A673 (cell line): ENCODE measurements around the gene ATRIP. TPM values are rescaled to one million over a fixed set of nuclear protein-coding genes. Genes with fewer than 3 reads are reported as not detected.

Experiments
- BruUV-seq: library from RNA; stranded (reverse); fragments of 400-500 nt; replicated peaks from 2 replicates; lab custom pipeline; 2021; lab: Mats Ljungman, UMichigan
- CTCF ChIA-PET: fragments of 300-600 bp; sonication (Branson Sonifier 250); formaldehyde crosslinking; loops from one replicate; lab custom pipeline; 2022; ENCODE audit warnings: antibody characterized with exemption; lab: Charles Lee
- POLR2A ChIA-PET: fragments of 300-600 bp; sonication (Branson Sonifier 250); formaldehyde crosslinking; loops from one replicate; lab custom pipeline; 2022; ENCODE audit warnings: antibody characterized with exemption; ENCODE audit not compliant: low non-redundant PET; lab: Charles Lee
- DNase-seq: peaks from one replicate; pipeline ENCODE4 v3.0.0-alpha.2; 2015; ENCODE audit warnings: low spot score
- H3K27ac ChIP-seq: fragments of 200-600 bp; sonication (generic); 2 replicates; pipeline ENCODE4 v1.5.1; 2016; ENCODE audit warnings: mixed run types, low read depth, mild to moderate bottlenecking, mixed read lengths, antibody characterized with exemption, low read length; ENCODE audit not compliant: poor library complexity, severe bottlenecking
- H3K27me3 ChIP-seq: fragments of 200-600 bp; sonication (generic); replicated peaks from 2 replicates; pipeline ENCODE4 v1.6.1; 2017; ENCODE audit warnings: mixed run types, low read depth, mild to moderate bottlenecking, mixed read lengths, antibody characterized with exemption, low read length; ENCODE audit not compliant: insufficient read depth, poor library complexity
- H3K36me3 ChIP-seq: fragments of 200-600 bp; sonication (generic); 2 replicates; pipeline ENCODE4 v1.6.1; 2016; ENCODE audit warnings: mixed run types, mild to moderate bottlenecking, mixed read lengths, antibody characterized with exemption, low read length; ENCODE audit not compliant: insufficient read depth, poor library complexity, severe bottlenecking
- H3K4me1 ChIP-seq: fragments of 200-600 bp; sonication (generic); 2 replicates; pipeline ENCODE4 v1.6.1; 2017; ENCODE audit warnings: mixed run types, mild to moderate bottlenecking, mixed read lengths, antibody characterized with exemption, low read length; ENCODE audit not compliant: insufficient read depth, poor library complexity, severe bottlenecking
- H3K4me3 ChIP-seq: fragments of 200-600 bp; sonication (generic); 2 replicates; pipeline ENCODE4 v1.5.1; 2016; ENCODE audit warnings: low read depth, mixed run types, mild to moderate bottlenecking, mixed read lengths, low read length; ENCODE audit not compliant: poor library complexity, severe bottlenecking
- H3K9me3 ChIP-seq: fragments of 200-600 bp; sonication (generic); 2 replicates; pipeline ENCODE4 v1.6.1; 2016; ENCODE audit warnings: mixed run types, low read depth, mild to moderate bottlenecking, mixed read lengths, antibody characterized with exemption, low read length; ENCODE audit not compliant: poor library complexity, severe bottlenecking
- EZH2 ChIP-seq: fragments of 200-600 bp; sonication (generic); IDR thresholded peaks from 2 replicates; pipeline ENCODE4 v1.6.1; 2017; ENCODE audit warnings: borderline replicate concordance, low read depth, mild to moderate bottlenecking, mixed read lengths, antibody characterized with exemption, low read length; ENCODE audit not compliant: poor library complexity, severe bottlenecking
- intact Hi-C: fragments of 100-400 bp; cut with micrococcal nuclease; formaldehyde crosslinking; loops from one replicate; pipeline ENCODE4 v1.10.0; 2022; ENCODE audit not compliant: unreplicated experiment
- total RNA-seq: library from RNA; stranded (reverse); gene quantifications from 2 replicates; pipeline ENCODE4 v1.2.3, GENCODE V29; 2021
- TF ChIP-seq, protein P1 (sequence below): fragments of 300-800, 200-600 bp; sonication (generic); conservative IDR thresholded peaks from 2 replicates; pipeline ENCODE4 v1.5.1; 2017; ENCODE audit warnings: low read depth, mild to moderate bottlenecking, antibody characterized with exemption, low read length, moderate library complexity, mixed read lengths

Gene ATRIP
- total RNA-seq, 1 experiment from 2014 or later: 9.7 TPM

DNA sequence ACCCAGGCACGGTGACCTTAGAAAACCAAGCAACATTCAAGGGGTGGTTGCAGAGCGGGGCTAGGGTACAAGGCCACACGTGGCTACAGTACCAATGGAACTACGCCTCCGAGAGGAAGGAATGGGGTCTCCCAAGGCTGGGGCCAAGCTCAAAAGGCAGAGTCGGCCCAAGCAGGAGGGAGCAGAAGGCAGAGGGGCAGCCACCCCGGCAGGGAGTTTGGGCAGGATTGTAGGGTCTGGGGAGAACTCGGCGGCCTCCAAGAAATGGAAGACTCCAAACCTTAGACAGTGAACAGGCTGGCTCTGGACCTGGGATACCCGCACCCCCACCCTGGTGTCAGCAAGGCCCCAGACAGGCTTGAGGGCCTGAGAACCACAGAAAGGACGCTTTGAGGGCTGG is 28.7 kb downstream of the ATRIP start:
- H3K36me3 ChIP-seq: no peaks in the 10 kb centered on the region
- intact Hi-C loops: loop anchor here (10.0 kb wide), 1 partner anchor 70 kb away; no protein-coding TSS in a partner anchor
- no peak for TF ChIP-seq EZH2
- TF ChIP-seq, protein P1, sequence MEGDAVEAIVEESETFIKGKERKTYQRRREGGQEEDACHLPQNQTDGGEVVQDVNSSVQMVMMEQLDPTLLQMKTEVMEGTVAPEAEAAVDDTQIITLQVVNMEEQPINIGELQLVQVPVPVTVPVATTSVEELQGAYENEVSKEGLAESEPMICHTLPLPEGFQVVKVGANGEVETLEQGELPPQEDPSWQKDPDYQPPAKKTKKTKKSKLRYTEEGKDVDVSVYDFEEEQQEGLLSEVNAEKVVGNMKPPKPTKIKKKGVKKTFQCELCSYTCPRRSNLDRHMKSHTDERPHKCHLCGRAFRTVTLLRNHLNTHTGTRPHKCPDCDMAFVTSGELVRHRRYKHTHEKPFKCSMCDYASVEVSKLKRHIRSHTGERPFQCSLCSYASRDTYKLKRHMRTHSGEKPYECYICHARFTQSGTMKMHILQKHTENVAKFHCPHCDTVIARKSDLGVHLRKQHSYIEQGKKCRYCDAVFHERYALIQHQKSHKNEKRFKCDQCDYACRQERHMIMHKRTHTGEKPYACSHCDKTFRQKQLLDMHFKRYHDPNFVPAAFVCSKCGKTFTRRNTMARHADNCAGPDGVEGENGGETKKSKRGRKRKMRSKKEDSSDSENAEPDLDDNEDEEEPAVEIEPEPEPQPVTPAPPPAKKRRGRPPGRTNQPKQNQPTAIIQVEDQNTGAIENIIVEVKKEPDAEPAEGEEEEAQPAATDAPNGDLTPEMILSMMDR: no peak
- no peak overlapping the region for H3K27ac ChIP-seq
- H3K27me3 ChIP-seq: no peaks in the 10 kb centered on the region
- H3K4me1 ChIP-seq: peaks cover 6% of the 10 kb centered on the region
- H3K4me3 ChIP-seq: no peak overlapping the region
- ChIA-PET POLR2A (no interaction called here), CTCF (no interaction called here)
- no peak for DNase-seq
- no TSS peak for BruUV-seq
- H3K9me3 ChIP-seq: no peaks in the 10 kb centered on the region

DNA sequence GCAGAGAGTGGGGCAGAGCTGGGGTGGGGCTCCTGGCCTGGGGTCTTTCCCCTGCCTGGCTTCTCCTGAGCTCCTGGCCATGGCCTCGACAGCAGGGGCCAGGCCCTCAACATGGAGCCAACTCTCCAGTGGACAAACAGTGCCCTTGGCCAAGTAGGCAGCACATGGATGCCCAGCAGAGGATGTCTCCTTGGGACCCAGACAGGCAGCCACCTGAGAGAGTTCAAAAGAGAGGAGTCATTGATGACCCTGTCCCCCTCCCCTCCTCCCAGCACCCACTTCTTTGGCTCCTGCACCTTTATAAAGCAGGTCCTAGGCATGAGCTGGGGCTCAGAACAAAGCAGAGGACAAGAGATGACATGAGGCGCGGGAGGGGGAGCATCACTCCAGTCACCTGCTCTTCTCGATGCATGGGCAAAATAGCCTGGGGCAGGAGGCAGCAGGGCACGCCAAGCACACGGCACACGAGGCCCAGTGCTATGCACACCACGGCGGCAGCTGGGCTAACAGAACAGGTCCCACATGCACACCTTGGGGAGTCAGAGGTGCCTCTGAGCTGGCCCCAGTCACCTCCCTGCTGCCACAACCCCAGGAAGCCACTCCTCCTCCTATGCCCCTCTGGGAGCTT is 30.0 kb downstream of the ATRIP start:
- no TSS peak for BruUV-seq
- Histone ChIP-seq H3K36me3 (no peaks in the 10 kb centered on the region), H3K9me3 (no peaks in the 10 kb centered on the region), H3K27ac (no peak overlapping the region), H3K4me1 (peaks cover 6% of the 10 kb centered on the region), H3K27me3 (no peaks in the 10 kb centered on the region), H3K4me3 (no peak overlapping the region)
- no peak for DNase-seq
- ChIA-PET CTCF (interaction anchor here (0.6 kb wide), 1 partner anchor 37 kb away, joined by 5 read pairs; no protein-coding TSS in a partner anchor), POLR2A (no interaction called here)
- TF ChIP-seq, protein P1: no peak
- no peak for TF ChIP-seq EZH2
- intact Hi-C loops: loop anchor here (10.0 kb wide), 1 partner anchor 68 kb away; no protein-coding TSS in a partner anchor

DNA sequence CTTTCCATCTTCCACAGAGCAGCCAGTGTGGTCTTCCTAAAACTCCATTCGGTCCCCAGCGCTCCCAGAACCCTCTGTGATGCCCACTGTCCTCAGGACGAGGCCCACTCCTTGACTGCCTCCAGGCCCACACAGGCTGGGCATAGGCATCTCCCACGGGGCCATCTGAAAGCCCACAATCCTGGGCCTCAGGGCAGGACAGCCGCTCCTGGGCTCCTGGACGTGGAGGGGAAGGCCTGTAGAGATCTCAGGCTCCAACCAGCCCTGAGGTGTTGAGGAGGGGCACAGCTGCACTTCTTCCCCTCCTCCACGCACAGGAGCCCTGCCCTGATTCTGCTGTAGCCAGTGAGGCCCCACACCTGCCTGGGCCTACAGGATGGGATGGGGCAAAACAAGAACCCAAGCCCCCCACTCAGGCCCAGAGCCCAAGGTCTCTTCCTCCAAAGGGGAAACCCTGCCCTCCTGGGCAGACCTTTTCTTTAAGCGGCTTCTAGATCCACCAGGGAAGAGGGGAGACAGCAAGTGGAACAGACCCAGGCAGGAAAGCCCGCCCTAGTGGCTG is 31.5 kb downstream of the ATRIP start:
- H3K27ac ChIP-seq: no peak overlapping the region
- POLR2A ChIA-PET: no interaction called here
- DNase-seq: no peak
- intact Hi-C loops: loop anchor here (10.0 kb wide), 1 partner anchor 67 kb away; no protein-coding TSS in a partner anchor
- no peaks in the 10 kb centered on the region for H3K27me3 ChIP-seq
- TF ChIP-seq, protein P1: no peak
- TF ChIP-seq EZH2: no peak
- no peaks in the 10 kb centered on the region for H3K36me3 ChIP-seq
- H3K9me3 ChIP-seq: no peaks in the 10 kb centered on the region
- BruUV-seq: no TSS peak
- H3K4me3 ChIP-seq: no peak overlapping the region
- peaks cover 6% of the 10 kb centered on the region for H3K4me1 ChIP-seq
- CTCF ChIA-PET: no interaction called here
